ENCODE results near the gene SLC16A3.

- no peak for TF ChIP-seq CTCF (conservative IDR thresholded peaks at IDR 0.05)
- TF ChIP-seq EZH2 (IDR thresholded peaks at IDR 0.05; ENCODE audit: low read depth), result no peak
Measured at GRCh38 chr17:82200743-82201497, 27.9 kb upstream of the SLC16A3 start.

Measured in PC-9 (cell line).